Endothelial cell of umbilical vein (primary cell): ENCODE measurements around the gene DHTKD1. TPM values are rescaled to one million over a fixed set of nuclear protein-coding genes. Genes with fewer than 3 reads are reported as not detected.

Source experiments
- BruUV-seq: library from RNA; stranded (reverse); fragments of 400-500 nt; replicated peaks from 2 replicates; lab custom pipeline; 2021; lab: Mats Ljungman, UMichigan
- CTCF ChIA-PET: fragments of 300-600, 350-600 bp; sonication (Branson Sonifier 250); formaldehyde crosslinking; loops from one replicate; lab custom pipeline; 2021; ENCODE audit warnings: antibody characterized with exemption, inconsistent platforms; lab: Charles Lee
- POLR2A ChIA-PET: fragments of 300-600, 350-600 bp; sonication (Branson Sonifier 250); formaldehyde crosslinking; loops from one replicate; lab custom pipeline; 2021; ENCODE audit warnings: antibody characterized with exemption, inconsistent platforms; lab: Charles Lee
- DNase-seq: peaks from one replicate; pipeline ENCODE4 v3.0.0-alpha.2; 2011; ENCODE audit warnings: low read depth, low spot score
- FAIRE-seq: peaks from 2 replicates; lab custom pipeline; 2011; peaks lifted over from hg19 to GRCh38; lab: Jason Lieb, UNC
- H2AFZ ChIP-seq: 2 replicates; pipeline ENCODE4 v1.6.0; 2012; ENCODE audit warnings: low read depth, low read length, control low read depth, inconsistent platforms
- H3K27ac ChIP-seq: 2 replicates; pipeline ENCODE4 v1.5.1; 2011; ENCODE audit warnings: low read depth, mild to moderate bottlenecking, control low read depth, low read length, moderate library complexity; ENCODE audit not compliant: insufficient read depth
- H3K27me3 ChIP-seq, 2 experiments: 2 replicates each; pipeline versions ENCODE4 v1.6.0 to v1.6.1; 2011; ENCODE audit warnings: low read length in 2 of 2, mixed read lengths in 1 of 2; ENCODE audit not compliant: control insufficient read depth in 2 of 2, insufficient read depth in 2 of 2
- H3K36me3 ChIP-seq, 2 experiments: 2 replicates in 1 of 2; 3 replicates in 1 of 2; pipeline ENCODE4 v1.5.1; 2011; ENCODE audit warnings: low read length in 2 of 2, mild to moderate bottlenecking in 1 of 2, moderate library complexity in 1 of 2; ENCODE audit not compliant: control insufficient read depth in 2 of 2, insufficient read depth in 2 of 2; ENCODE audit errors: extremely low read depth in 1 of 2
- H3K4me1 ChIP-seq: 3 replicates; pipeline ENCODE4 v1.5.1; 2011; ENCODE audit warnings: mild to moderate bottlenecking, low read length; ENCODE audit not compliant: control insufficient read depth, insufficient read depth; ENCODE audit errors: extremely low read depth
- H3K4me2 ChIP-seq: 2 replicates; pipeline ENCODE4 v1.6.1; 2011; ENCODE audit warnings: low read length, control low read depth, mixed read lengths; ENCODE audit not compliant: insufficient read depth
- H3K4me3 ChIP-seq, 3 experiments: fragments of 200-600 bp in 1 of 3; sonication (generic), shearing (Covaris generic) in 1 of 3; replicated peaks in 1 of 3; 2 replicates each; pipeline ENCODE4 v1.5.1; 2011 to 2016; ENCODE audit warnings: control low read depth in 3 of 3, low read length in 3 of 3, mild to moderate bottlenecking in 2 of 3, inconsistent platforms in 1 of 3, low read depth in 1 of 3, moderate library complexity in 1 of 3; ENCODE audit not compliant: insufficient read depth in 1 of 3
- H3K79me2 ChIP-seq: 2 replicates; pipeline ENCODE4 v1.6.0; 2012; ENCODE audit warnings: low read length, inconsistent platforms; ENCODE audit not compliant: control insufficient read depth, insufficient read depth
- H3K9ac ChIP-seq: replicated peaks from 2 replicates; pipeline ENCODE3; 2011; ENCODE audit warnings: low read length, control low read depth; ENCODE audit not compliant: insufficient read depth; ENCODE audit errors: extremely low read depth
- H3K9me1 ChIP-seq: replicated peaks from 3 replicates; pipeline ENCODE4 v1.6.0; 2011; ENCODE audit warnings: mild to moderate bottlenecking, low read length; ENCODE audit not compliant: control insufficient read depth, insufficient read depth; ENCODE audit errors: extremely low read depth
- H3K9me3 ChIP-seq: replicated peaks from 2 replicates; pipeline ENCODE4 v1.5.1; 2012; ENCODE audit warnings: low read length, inconsistent platforms; ENCODE audit not compliant: control insufficient read depth, insufficient read depth
- H4K20me1 ChIP-seq: replicated peaks from 2 replicates; pipeline ENCODE3; 2011; ENCODE audit warnings: mild to moderate bottlenecking, low read length; ENCODE audit not compliant: control insufficient read depth, insufficient read depth; ENCODE audit errors: extremely low read depth
- CTCF ChIP-seq, 2 donors: IDR thresholded peaks; 1 replicate in 1 of 2; 2 replicates in 1 of 2; pipeline ENCODE4 v1.5.1; 2011; ENCODE audit warnings: low read length in 2 of 2, mild to moderate bottlenecking in 2 of 2, moderate library complexity in 2 of 2, control low read depth in 1 of 2, inconsistent platforms in 1 of 2, low read depth in 1 of 2; ENCODE audit not compliant: insufficient read depth in 1 of 2; ENCODE audit errors: extremely low read depth in 1 of 2
- EZH2 ChIP-seq: IDR thresholded peaks from 2 replicates; pipeline ENCODE4 v1.6.1; 2012; ENCODE audit warnings: borderline replicate concordance, low read depth, mild to moderate bottlenecking, moderate library complexity, low read length, inconsistent platforms; ENCODE audit not compliant: severe bottlenecking
- FOS ChIP-seq: IDR thresholded peaks from 2 replicates; pipeline ENCODE4 v1.6.1; 2011; ENCODE audit warnings: mild to moderate bottlenecking, low read length, moderate library complexity, borderline replicate concordance; ENCODE audit not compliant: insufficient read depth
- GATA2 ChIP-seq: IDR thresholded peaks from 2 replicates; pipeline ENCODE4 v1.7.0; 2011; ENCODE audit warnings: low read depth, mild to moderate bottlenecking, moderate library complexity, mixed read lengths, low read length; ENCODE audit not compliant: insufficient read length, insufficient read depth
- JUN ChIP-seq: IDR thresholded peaks from 2 replicates; pipeline ENCODE4 v1.6.1; 2011; ENCODE audit warnings: borderline replicate concordance, low read depth; ENCODE audit not compliant: insufficient read length, insufficient read depth
- MAX ChIP-seq: IDR thresholded peaks from 2 replicates; pipeline ENCODE4 v1.6.1; 2011; ENCODE audit not compliant: insufficient read depth, insufficient read length
- MYC ChIP-seq: IDR thresholded peaks from one replicate; pipeline ENCODE4 v1.6.1; 2011; ENCODE audit warnings: mild to moderate bottlenecking, low read depth, low read length
- POLR2A ChIP-seq: IDR thresholded peaks from 2 replicates; pipeline ENCODE4 v1.6.1; 2012; ENCODE audit warnings: low read depth, mild to moderate bottlenecking, control low read depth, low read length
- POLR2AphosphoS5 ChIP-seq: IDR thresholded peaks from 2 replicates; pipeline ENCODE4 v1.6.1; 2012; ENCODE audit warnings: low read depth, mild to moderate bottlenecking, control low read depth, low read length, moderate library complexity; ENCODE audit not compliant: insufficient read depth
- dilution Hi-C: fragments of 300-500 bp; cut with MboI; formaldehyde crosslinking; loops from one replicate; pipeline ENCODE4 v1.15.0; 2019; ENCODE audit warnings: low sequenced_read_pairs; ENCODE audit not compliant: extremely low pct_ligation_motif_present
- intact Hi-C: fragments of 100-400 bp; cut with micrococcal nuclease; formaldehyde crosslinking; loops from one replicate; pipeline ENCODE4 v1.10.0; 2022
- polyA plus RNA-seq, 4 experiments: library from polyadenylated mRNA; depleted of rRNA in 3 of 4; stranded (reverse) in 3 of 4; unstranded in 1 of 4; fragments of >200 nt; gene quantifications; 2 replicates each; pipeline versions ENCODE4 v1.2.1 to v1.2.3, GENCODE V29; 2011 to 2012; ENCODE audit warnings: missing spikeins in 1 of 4
- total RNA-seq: library from RNA; stranded (reverse); gene quantifications from 2 replicates; pipeline ENCODE4 v1.2.3, GENCODE V29; 2021

DHTKD1 gene
- total and polyA plus RNA-seq, 2 donors (not counting 3 experiments of a cell fraction or from before 2014, with no cell fraction given): 15.3 to 22.9 TPM

GRCh38 chr10:12103802-12104201 lies 35.0 kb downstream of the DHTKD1 start:
- DNase-seq: no peak
- intact Hi-C loops (no loop called here), dilution Hi-C loops (no loop called here)
- TF ChIP-seq JUN (no peak), MAX (no peak), POLR2AphosphoS5 (no peak), FOS (no peak), POLR2A (no peak), EZH2 (no peak), MYC (no peak), CTCF (IDR thresholded peaks at IDR 0.05; ENCODE audit: extremely low read depth in 1 of 2, insufficient read depth in 1 of 2, low read depth in 1 of 2, low read length in 2 of 2) (no peak), GATA2 (no peak)
- Histone ChIP-seq H4K20me1 (no peaks in the 10 kb centered on the region), H3K4me3 (no peak overlapping the region), H3K9me1 (no peaks in the 10 kb centered on the region), H3K4me1 (no peaks in the 10 kb centered on the region), H3K27ac (no peak overlapping the region), H3K9ac (no peak overlapping the region), H3K79me2 (no peaks in the 10 kb centered on the region), H3K9me3 (no peaks in the 10 kb centered on the region), H3K36me3 (peaks cover 0 to 11% of the 10 kb centered on the region in 2 experiments), H3K27me3 (no peaks in the 10 kb centered on the region), H3K4me2 (no peak overlapping the region), H2AFZ (no peak overlapping the region)
- BruUV-seq: no TSS peak
- ChIA-PET POLR2A (no interaction called here), CTCF (interaction anchor here (1.1 kb wide), 1 partner anchor 117 kb away, joined by 3 read pairs; no protein-coding TSS in a partner anchor)
- no peak for FAIRE-seq
